ENCODE measurements around the gene SMIM15. TPM values are rescaled to one million over a fixed set of nuclear protein-coding genes. Genes with fewer than 3 reads are reported as not detected.

Gene SMIM15
- polyA plus RNA-seq (2012; rRNA removed), result 40.3 and 51.1 TPM in 2 replicates
- polyA plus RNA-seq (2012; cell fraction: cytosol; rRNA removed), result 65.8 and 78.0 TPM in 2 replicates
- polyA plus RNA-seq (2012; cell fraction: nucleus; rRNA removed), result 15.3 and 20.9 TPM in 2 replicates

- H3K9ac ChIP-seq, result peak within 1 kb of the TSS; percentile 92
- no peaks in the 10 kb centered on the region for H4K20me1 ChIP-seq (ENCODE audit: insufficient read depth)
- H2AFZ ChIP-seq (ENCODE audit: low read depth), result peak within 1 kb of the TSS; percentile 93
- H3K36me3 ChIP-seq (replicated peaks in 1 of 2; ENCODE audit: control insufficient read depth in 1 of 2, insufficient read depth in 2 of 2, low read length in 1 of 2), result peaks cover 32 to 36% of the 10 kb centered on the region in 2 experiments
- ChIA-PET POLR2A (interaction anchor here (2.8 kb wide), 1 partner anchor 169 kb away, joined by 27 read pairs; the partner anchor contains the start of gene ZSWIM6), CTCF (interaction anchor here (0.9 to 1.6 kb wide), 3 partner anchors 169 to 656 kb away, joined by 3 to 5 read pairs (median 3); no protein-coding TSS in a partner anchor)
- no peaks in the 10 kb centered on the region for H3K9me3 ChIP-seq
- 2% methylated on average over 36 of the region's 73 CpGs for WGBS (ENCODE audit: low lambda C conversion rate)
- H3K4me2 ChIP-seq, result peak within 1 kb of the TSS; percentile 82
- H3F3A ChIP-seq (replicated peaks; ENCODE audit: insufficient read depth), result peaks cover 13% of the 10 kb centered on the region
- H3K79me2 ChIP-seq (ENCODE audit: insufficient read depth), result peaks cover 81% of the 10 kb centered on the region
- H3K4me3 ChIP-seq (ENCODE audit: low read depth in 2 of 2, low read length in 1 of 2), result peak within 1 kb of the TSS; percentile 94 to 97
- no peaks in the 10 kb centered on the region for H3K27me3 ChIP-seq (ENCODE audit: insufficient read depth)
- no peaks in the 10 kb centered on the region for H3K9me2 ChIP-seq
- peak; percentile 96 for DNase-seq
- peak within 1 kb of the TSS; percentile 94 to 96 for H3K27ac ChIP-seq (ENCODE audit: low read depth in 2 of 2, low read length in 1 of 2)
- H3K4me1 ChIP-seq (ENCODE audit: control insufficient read depth in 1 of 2, insufficient read depth in 2 of 2, low read depth in 1 of 2, low read length in 1 of 2), result peaks cover 3 to 13% of the 10 kb centered on the region in 2 experiments; a peak in 3 of 4 replicates
- TF ChIP-seq JUND (IDR thresholded peaks at IDR 0.05) (no peak), RCOR1 (IDR thresholded peaks at IDR 0.05; ENCODE audit: low read length) (no peak), USF2 (IDR thresholded peaks at IDR 0.05; ENCODE audit: borderline replicate concordance, low read depth, low read length) (no peak), MEF2A (IDR thresholded peaks at IDR 0.05; ENCODE audit: borderline replicate concordance, low read depth) (no peak), RFX5 (IDR thresholded peaks at IDR 0.05; ENCODE audit: low read length) (0 out of 2 replicates have a peak, but pooled peaks have one; percentile 17), FOSL2 (IDR thresholded peaks at IDR 0.05; ENCODE audit: borderline replicate concordance, low read depth) (no peak), PBX3 (IDR thresholded peaks at IDR 0.05) (peak; percentile 22; the same call in 1 of the 2 replicates), USF1 (IDR thresholded peaks at IDR 0.05; ENCODE audit: borderline replicate concordance, low read depth) (no peak), EZH2phosphoT487 (IDR thresholded peaks at IDR 0.05; ENCODE audit: borderline replicate concordance, low read depth) (no peak), GABPA (IDR thresholded peaks at IDR 0.05; ENCODE audit: low read depth) (peak; percentile 93), NFIC (IDR thresholded peaks at IDR 0.05; ENCODE audit: borderline replicate concordance) (peak; percentile 28; the same call in 1 of the 2 replicates), IRF3 (IDR thresholded peaks at IDR 0.05; ENCODE audit: low read depth, low read length) (no peak), SIN3A (IDR thresholded peaks at IDR 0.05; ENCODE audit: borderline replicate concordance, low read depth, low read length) (0 out of 2 replicates have a peak, but pooled peaks have one; percentile 54), TEAD4 (IDR thresholded peaks at IDR 0.05; ENCODE audit: borderline replicate concordance, insufficient read depth) (no peak), MAX (IDR thresholded peaks at IDR 0.05; ENCODE audit: low read depth) (peak; percentile 93), ZBTB33 (IDR thresholded peaks at IDR 0.05; ENCODE audit: borderline replicate concordance, low read depth) (peak; percentile 46; the same call in 1 of the 2 replicates), RXRA (IDR thresholded peaks at IDR 0.05; ENCODE audit: borderline replicate concordance, low read depth) (no peak), FOXJ3 (CRISPR knock-in tag; IDR thresholded peaks at IDR 0.05) (0 out of 2 replicates have a peak, but pooled peaks have one; percentile 58), TCF12 (IDR thresholded peaks at IDR 0.05) (peak; percentile 24; the same call in 1 of the 2 replicates), NRF1 (IDR thresholded peaks at IDR 0.05; ENCODE audit: low read depth, low read length) (no peak), MXI1 (IDR thresholded peaks at IDR 0.05; ENCODE audit: low read depth, low read length) (peak; percentile 62; the same call in 1 of the 2 replicates), GATA2 (CRISPR knock-in tag; IDR thresholded peaks at IDR 0.05) (no peak), RAD21 (IDR thresholded peaks at IDR 0.05; ENCODE audit: low read length) (peak; percentile 12), FOXM1 (IDR thresholded peaks at IDR 0.05; ENCODE audit: low read depth) (peak; percentile 13; the same call in 1 of the 2 replicates), POLR2AphosphoS5 (IDR thresholded peaks at IDR 0.05; ENCODE audit: low read depth, low read length) (peak; percentile 92), EP300 (IDR thresholded peaks at IDR 0.05; ENCODE audit: borderline replicate concordance in 1 of 2, low read depth in 1 of 2, low read length in 1 of 2) (peak; percentile 8 to 41; a peak in 1 of 4 replicates)
Measured at GRCh38 chr5:61162010-61162831, at the start of gene SMIM15. SMIM15 (minus strand) TSS chr5:61162468; CDS start chr5:61160171, 2,297 bp downstream.
